Upper lobe of right lung (tissue), 1 donor: Measurements from ENCODE around the gene ERMN. TPM values are rescaled to one million over a fixed set of nuclear protein-coding genes. Genes with fewer than 3 reads are reported as not detected.
"Not testable (repeated sequence)": the region's sequence is repeated elsewhere in the genome, so short reads cannot be mapped to it uniquely, and the experiment has no call there.

Experiments used
- ATAC-seq: fragments of 200-7000 bp; cut with Tn5 transposase; one replicate; pipeline ENCODE4 v1.9.1; 2020; ENCODE audit warnings: mild to moderate bottlenecking, moderate library complexity
- DNase-seq: peaks from one replicate; pipeline ENCODE4 v3.0.0-alpha.2; 2020
- H3K27ac ChIP-seq: fragments of 200-600 bp; one replicate; pipeline ENCODE4 v1.8.0; 2022
- H3K27me3 ChIP-seq: fragments of 200-600 bp; one replicate; pipeline ENCODE4 v1.8.0; 2022; ENCODE audit warnings: mild to moderate bottlenecking
- H3K36me3 ChIP-seq: fragments of 200-600 bp; one replicate; pipeline ENCODE4 v1.8.0; 2022
- H3K4me1 ChIP-seq: fragments of 200-600 bp; one replicate; pipeline ENCODE4 v1.8.0; 2022
- H3K4me3 ChIP-seq: fragments of 200-600 bp; one replicate; pipeline ENCODE4 v1.8.0; 2022; ENCODE audit warnings: mild to moderate bottlenecking
- H3K9me3 ChIP-seq: fragments of 200-600 bp; one replicate; pipeline ENCODE4 v1.8.0; 2022
- intact Hi-C: fragments of 100-400 bp; cut with DNase I; formaldehyde crosslinking; loops from one replicate; pipeline ENCODE4 v1.11.0; 2022
- total RNA-seq: library from RNA; stranded (reverse); fragmentation: NEBNext Ultra II Directional; extraction: Animal tissue kit (Norgen Biotek cat#: 25700); gene quantifications from one replicate; pipeline ENCODE4 v1.2.1, GENCODE V29; 2021
- TF ChIP-seq, protein P1 (sequence below): fragments of 200-600 bp; IDR thresholded peaks from one replicate; pipeline ENCODE4 v1.8.0; 2022; ENCODE audit warnings: antibody characterized with exemption
- donor health status: DM: no; HTN: yes; CAD: no; lungs with severe emphysema.

ERMN gene
- total RNA-seq, 1 donor from 2014 or later = 0.32 TPM

DNA sequence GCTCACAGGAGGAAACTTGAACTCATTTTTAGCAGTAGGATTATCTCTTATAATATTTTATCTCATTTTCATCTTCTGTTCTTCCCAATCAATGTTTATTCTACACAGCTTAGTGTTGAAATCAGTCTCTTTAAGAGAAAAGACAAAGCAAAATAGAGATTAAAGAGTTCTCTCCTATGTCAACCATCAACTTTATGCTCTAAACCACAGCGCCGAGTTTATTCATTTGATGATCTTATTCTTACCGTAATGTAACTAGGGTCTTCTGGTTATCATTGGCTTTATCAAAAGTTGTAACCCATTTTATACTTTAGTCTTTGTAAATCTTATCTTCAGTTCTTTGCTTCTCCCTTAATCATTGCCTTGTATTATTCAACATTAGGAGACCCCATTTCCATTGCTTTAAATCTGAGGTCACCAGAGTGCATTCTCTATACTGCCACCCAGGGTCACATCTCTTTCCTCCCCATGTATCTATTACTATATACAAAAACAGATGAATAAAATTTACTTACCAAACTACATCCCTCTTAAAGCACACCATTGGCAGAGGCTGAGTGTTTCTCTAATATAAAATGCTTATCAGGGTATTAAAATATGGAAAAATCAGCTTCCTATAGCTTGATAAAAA is 22.8 kb upstream of the ERMN start:
- H3K27me3 ChIP-seq = no peaks in the 10 kb centered on the region
- TF ChIP-seq, protein P1, sequence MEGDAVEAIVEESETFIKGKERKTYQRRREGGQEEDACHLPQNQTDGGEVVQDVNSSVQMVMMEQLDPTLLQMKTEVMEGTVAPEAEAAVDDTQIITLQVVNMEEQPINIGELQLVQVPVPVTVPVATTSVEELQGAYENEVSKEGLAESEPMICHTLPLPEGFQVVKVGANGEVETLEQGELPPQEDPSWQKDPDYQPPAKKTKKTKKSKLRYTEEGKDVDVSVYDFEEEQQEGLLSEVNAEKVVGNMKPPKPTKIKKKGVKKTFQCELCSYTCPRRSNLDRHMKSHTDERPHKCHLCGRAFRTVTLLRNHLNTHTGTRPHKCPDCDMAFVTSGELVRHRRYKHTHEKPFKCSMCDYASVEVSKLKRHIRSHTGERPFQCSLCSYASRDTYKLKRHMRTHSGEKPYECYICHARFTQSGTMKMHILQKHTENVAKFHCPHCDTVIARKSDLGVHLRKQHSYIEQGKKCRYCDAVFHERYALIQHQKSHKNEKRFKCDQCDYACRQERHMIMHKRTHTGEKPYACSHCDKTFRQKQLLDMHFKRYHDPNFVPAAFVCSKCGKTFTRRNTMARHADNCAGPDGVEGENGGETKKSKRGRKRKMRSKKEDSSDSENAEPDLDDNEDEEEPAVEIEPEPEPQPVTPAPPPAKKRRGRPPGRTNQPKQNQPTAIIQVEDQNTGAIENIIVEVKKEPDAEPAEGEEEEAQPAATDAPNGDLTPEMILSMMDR = no peak
- no peaks in the 10 kb centered on the region for H3K36me3 ChIP-seq
- H3K4me3 ChIP-seq = no peak overlapping the region
- H3K4me1 ChIP-seq = no peaks in the 10 kb centered on the region
- DNase-seq = no peak
- intact Hi-C loops = no loop called here
- ATAC-seq = no peak
- H3K9me3 ChIP-seq = no peaks in the 10 kb centered on the region
- H3K27ac ChIP-seq = no peak overlapping the region

DNA sequence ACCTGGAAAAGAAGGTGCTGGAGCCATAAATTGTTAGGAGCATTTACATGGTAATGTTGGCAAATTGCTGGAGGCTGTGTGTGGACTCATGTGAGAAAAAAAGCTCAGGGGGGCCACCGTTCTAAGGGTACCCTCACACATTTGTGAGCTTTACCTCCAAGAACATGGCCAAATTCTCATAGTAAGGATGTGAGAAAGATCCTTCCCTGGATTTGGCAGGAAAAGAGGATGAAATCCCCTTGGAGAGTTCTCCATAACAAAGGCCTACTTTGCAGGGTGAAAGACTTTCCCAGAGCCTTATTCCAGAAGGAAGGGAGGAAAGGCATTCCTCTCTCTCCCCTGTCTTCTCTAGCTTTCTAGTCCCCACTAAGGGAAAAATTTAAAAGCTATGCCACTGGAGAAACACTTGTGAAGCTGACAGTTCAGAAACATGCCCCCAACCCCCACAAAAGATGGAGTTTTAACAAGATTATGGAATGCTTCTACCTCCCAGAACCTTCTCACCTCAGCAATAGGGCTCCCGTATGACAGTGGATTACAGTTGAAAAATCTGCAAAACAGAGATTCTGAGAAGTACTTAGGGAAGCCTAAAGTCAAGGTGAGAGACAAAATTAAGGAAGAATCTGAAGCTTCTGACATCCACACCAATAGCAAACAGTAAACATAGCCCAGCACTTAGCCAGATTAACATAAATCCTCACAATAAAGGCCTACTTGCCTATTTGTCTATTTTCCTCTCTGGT is 20.2 kb upstream of the ERMN start:
- TF ChIP-seq, protein P1 = no peak
- H3K4me3 ChIP-seq = no peak overlapping the region
- intact Hi-C loops = no loop called here
- H3K27me3 ChIP-seq = no peaks in the 10 kb centered on the region
- ATAC-seq = no peak
- no peak overlapping the region for H3K27ac ChIP-seq
- no peak for DNase-seq
- no peaks in the 10 kb centered on the region for H3K4me1 ChIP-seq
- H3K36me3 ChIP-seq = no peaks in the 10 kb centered on the region
- no peaks in the 10 kb centered on the region for H3K9me3 ChIP-seq

DNA sequence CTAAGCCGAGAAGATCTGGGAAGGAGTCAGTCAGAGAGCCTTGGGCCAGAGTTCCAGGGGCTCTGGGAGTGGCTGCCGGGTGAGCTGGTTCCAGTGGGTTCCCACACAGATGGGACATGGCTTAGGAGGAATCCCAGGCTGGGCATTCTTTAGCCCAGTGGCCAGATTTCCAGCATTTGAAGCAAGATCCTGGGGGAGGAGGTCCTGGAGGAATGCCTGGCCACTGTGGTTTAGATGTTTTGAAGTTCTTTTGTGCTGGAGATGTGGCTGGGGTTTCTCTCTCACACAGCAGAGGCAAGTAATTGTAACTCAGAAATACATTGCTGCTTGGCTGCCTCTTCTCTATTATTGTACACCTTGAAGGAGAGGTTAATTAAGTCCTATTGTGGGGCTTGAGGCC is 15.8 kb upstream of the ERMN start:
- intact Hi-C loops = not testable (repeated sequence)

DNA sequence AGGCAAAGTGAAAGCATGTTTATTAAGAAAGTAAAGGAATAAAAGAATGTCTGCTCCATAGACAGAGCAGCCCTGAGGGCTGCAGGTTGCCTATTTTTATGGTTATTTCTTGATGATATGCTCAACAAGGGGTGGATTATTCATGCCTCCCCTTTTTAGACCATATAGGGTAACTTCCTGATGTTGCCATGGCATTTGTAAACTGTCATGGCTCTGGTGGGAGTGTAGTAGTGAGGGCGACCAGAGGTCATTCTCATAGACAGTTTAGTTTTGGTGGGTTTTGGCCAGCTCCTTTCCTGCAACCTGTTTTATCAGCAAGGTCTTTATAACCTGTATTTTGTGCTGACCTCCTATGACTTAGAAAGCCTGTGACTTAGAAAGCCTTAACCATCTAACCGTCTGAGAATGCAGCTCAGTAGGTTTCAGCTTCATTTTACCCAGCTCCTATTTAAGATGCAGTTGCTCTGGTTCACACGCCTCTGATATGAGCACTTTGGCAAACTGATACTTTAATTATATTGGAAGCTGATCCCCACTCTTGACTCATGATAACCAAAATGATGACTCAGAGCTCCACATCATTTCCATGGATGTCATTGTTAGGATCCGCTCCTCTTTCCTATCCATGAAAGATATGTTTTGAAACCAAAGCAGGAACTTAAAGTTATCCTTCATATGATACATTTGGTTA is 14.5 kb upstream of the ERMN start:
- TF ChIP-seq, protein P1 = no peak
- Histone ChIP-seq H3K4me1 (no peaks in the 10 kb centered on the region), H3K36me3 (no peaks in the 10 kb centered on the region), H3K4me3 (no peak overlapping the region), H3K27ac (no peak overlapping the region), H3K9me3 (no peaks in the 10 kb centered on the region), H3K27me3 (no peaks in the 10 kb centered on the region)
- no peak for ATAC-seq
- intact Hi-C loops = no loop called here
- no peak for DNase-seq

More for the DNA sequence above, 15.8 kb upstream of the ERMN start:
- not testable (repeated sequence) for DNase-seq, H3K9me3 ChIP-seq, H3K4me1 ChIP-seq, H3K4me3 ChIP-seq, H3K27ac ChIP-seq, H3K27me3 ChIP-seq, ATAC-seq, H3K36me3 ChIP-seq

DNA sequence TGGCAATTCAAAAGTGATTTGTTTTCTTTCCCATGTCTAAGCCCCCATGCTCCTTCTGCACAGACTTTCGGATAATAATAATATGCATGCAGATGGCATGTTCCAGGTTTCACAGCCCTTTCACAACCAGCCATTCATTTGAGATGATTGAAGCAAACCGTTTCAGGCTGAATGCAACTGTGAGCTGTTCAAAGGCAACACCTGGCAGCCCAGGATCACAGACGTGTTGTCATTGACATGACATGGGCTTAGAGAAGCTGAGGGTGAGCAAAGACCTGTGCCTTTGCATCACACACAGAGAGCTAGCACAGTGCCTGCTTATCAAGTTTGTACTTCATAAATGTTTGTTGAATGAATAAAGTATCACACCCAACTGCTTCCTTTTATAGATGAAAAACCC is 12.4 kb upstream of the ERMN start:
- TF ChIP-seq, protein P1 = no peak
- no peak overlapping the region for H3K4me3 ChIP-seq
- ATAC-seq (no peak), DNase-seq (no peak)
- intact Hi-C loops = no loop called here
- no peak overlapping the region for H3K27ac ChIP-seq
- no peaks in the 10 kb centered on the region for H3K4me1 ChIP-seq
- no peaks in the 10 kb centered on the region for H3K9me3 ChIP-seq
- no peaks in the 10 kb centered on the region for H3K36me3 ChIP-seq
- H3K27me3 ChIP-seq = no peaks in the 10 kb centered on the region
